Erythroblast (primary cell): ENCODE results near the gene CSH2.
A peak's percentile ranks its signal among the peaks of the same experiment; 100 is the strongest.
"Not testable (repeated sequence)": the region's sequence is repeated elsewhere in the genome, so short reads cannot be mapped to it uniquely, and the experiment has no call there.

Experiments
- DNase-seq, 2 experiments: peaks; one replicate each; lab custom pipeline; 2025; lab: John Stamatoyannopoulos, UW
- GATA1 ChIP-seq: IDR thresholded peaks from 2 replicates; pipeline ENCODE4 v1.6.1; 2011; ENCODE audit warnings: low read depth, mild to moderate bottlenecking, control low read depth, low read length, moderate library complexity
- POLR2A ChIP-seq: IDR thresholded peaks from 2 replicates; pipeline ENCODE4 v1.6.1; 2011; ENCODE audit warnings: mild to moderate bottlenecking, low read length

Gene CSH2

GRCh38 chr17:63866625-63867024 lies 6.9 kb downstream of the CSH2 start:
- DNase-seq, result not testable (repeated sequence)

DNA sequence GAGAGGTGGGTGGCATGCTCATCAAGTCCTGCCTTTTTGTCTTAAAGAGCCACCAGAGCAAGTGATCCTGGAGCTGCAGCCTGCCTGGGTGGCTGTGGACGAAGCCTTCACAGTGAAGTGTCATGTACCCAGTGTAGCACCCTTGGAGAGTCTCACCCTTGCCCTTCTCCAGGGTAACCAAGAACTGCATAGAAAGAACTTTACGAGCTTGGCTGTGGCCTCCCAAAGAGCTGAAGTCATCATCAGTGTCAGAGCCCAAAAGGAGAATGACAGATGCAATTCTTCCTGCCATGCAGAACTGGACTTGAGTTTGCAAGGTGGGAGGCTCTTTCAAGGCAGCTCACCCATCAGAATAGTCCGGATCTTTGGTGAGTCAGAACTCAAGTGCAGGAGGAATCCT lies 14.2 kb downstream of the CSH2 start:
- no peak for DNase-seq
- no peak for TF ChIP-seq POLR2A
- TF ChIP-seq GATA1, result no peak

- DNase-seq, result not testable (repeated sequence)
Measured at GRCh38 chr17:63856425-63856824, 17.1 kb downstream of the CSH2 start.

DNA sequence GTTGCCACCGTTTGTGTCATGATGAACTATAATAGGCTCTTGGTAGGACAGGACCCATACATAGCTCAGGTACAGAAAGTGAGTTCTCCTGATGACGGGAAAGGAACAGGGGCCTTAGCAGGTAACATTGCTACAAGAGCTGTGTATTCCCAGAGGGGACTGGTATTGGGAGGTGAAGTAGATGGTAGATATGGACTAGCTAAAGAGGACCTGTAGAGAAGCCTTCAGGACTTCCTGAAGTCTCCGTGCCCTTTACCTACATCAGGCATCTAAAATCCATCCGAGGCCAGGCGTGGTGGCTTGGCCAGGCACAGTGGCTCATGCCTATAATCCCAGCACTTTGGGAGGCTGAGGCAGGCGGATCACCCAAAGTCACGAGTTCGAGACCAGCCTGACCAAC lies 18.3 kb downstream of the CSH2 start:
- DNase-seq, result no peak
- TF ChIP-seq POLR2A, result no peak
- TF ChIP-seq GATA1, result no peak

- TF ChIP-seq GATA1, result no peak
- TF ChIP-seq POLR2A, result no peak
- no peak for DNase-seq
Measured at GRCh38 chr17:63854709-63855108, 18.8 kb downstream of the CSH2 start.

DNA sequence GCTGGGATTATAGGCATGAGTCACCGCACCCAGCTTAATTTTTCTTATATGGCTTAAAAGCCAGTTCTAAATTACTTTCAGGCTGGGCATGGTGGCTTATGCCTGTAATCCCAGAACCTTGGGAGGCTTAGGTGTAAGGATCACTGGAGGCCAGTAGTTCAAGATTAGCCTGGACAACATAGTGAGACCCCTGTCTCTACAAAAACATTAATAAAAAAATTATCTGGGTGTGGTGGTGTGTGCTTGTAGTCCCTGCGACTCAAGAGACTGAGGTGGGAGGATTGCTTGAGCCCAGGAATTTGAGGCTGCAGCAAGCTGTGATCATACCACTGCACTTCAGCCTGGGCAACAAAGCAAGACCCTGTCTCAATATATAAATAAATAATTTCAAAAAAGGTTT lies 20.2 kb downstream of the CSH2 start:
- DNase-seq, result no peak
- no peak for TF ChIP-seq POLR2A
- no peak for TF ChIP-seq GATA1

DNA sequence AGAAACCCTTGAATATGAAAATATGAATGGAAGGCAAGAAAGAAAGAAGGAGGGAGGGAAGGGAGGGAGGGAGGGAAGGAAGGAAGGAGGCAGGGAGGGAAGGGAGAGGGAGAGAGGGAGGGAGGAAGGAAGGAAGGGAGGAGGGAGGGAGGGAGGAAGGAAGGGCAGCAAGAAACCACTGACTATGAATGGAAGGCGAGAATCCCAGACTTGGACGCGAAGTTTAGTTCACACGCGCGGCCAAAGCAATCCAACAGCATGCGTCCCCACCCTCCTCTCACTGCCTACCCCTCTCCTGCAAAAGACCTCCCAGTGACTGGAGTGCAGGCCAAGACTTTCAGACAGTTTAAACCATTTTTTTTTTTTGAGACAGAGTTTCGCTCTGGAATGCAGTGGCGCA lies 23.1 kb downstream of the CSH2 start:
- no peak for DNase-seq
- TF ChIP-seq POLR2A (no peak), GATA1 (no peak)

DNA sequence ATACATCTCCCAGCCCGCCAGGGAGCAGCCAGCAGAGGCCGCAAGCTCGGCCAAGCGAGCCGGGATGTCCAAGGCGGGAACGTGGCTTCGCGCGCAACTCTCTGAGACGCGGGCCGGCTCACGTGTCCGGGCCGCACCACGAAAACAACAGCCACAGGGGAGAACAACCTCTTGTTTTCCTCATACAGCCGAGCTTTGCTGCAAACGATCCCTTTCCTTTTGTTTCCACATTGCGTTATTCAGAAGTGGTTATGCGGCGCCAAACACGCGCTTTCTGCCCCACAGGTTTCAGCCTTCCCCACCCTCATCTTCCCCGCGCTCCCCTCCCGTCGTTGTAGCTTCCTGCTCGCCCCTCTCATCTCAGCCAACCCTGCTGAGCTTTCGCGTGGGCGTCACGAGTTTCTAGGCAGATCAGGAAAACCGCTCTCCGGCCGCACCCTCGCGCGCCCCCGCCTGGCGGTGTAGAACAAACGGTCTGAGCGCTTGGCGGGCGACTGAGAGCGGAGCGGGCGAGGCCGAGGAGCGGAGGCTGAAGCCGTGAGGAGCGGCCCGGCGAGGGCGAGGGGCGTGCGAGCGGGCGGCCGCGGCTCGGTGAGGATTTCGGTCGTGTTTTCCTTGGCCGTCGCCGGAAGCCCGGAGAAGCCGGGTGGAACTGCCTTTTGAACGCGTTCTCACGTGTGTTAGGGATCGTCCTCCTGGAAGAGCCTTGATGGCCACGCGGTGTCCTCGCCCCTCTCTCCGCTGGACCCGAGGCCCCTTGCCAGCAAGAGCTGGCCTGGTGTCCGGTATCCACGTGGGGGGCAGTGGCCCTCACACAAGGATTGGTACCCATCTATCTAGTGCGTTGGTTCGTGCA lies 24.4 kb downstream of the CSH2 start:
- TF ChIP-seq POLR2A, result no peak
- no peak for TF ChIP-seq GATA1
- peak; percentile 97 to 98 for DNase-seq

DNA sequence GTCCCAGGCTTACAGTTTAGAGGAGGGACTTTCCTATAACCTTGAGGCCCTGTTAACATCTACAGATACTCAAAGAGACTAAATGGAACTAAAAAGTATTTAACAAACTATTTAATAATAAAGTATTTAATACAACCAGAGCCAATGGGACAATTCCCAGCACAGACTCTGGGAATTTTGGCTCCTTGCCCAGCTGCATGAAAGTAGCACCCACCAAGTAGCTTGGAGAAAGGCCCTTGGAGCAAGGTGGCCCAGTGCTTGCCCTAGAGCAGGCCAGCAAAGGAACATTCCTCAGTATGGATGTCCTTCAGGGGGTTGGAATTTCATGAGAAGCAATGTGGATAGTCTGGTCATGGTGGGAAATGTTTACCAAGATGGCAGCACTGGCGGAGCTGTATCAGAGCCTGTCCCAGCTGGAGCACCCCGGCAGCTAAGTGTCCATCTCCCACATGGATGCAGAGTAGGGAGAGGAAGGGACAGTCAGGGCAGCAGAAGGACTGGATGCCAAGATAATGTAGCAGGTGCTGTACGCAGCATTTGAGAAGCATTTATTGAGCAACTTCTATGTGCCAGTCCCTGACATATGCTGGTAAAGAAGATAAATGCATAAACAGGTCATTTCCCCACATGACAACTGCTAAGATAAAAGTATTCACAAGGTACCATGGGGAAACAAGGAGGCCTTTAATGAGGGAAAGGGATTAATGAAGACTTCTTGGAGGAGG lies 25.8 kb downstream of the CSH2 start:
- TF ChIP-seq POLR2A, result no peak
- TF ChIP-seq GATA1, result no peak

DNA sequence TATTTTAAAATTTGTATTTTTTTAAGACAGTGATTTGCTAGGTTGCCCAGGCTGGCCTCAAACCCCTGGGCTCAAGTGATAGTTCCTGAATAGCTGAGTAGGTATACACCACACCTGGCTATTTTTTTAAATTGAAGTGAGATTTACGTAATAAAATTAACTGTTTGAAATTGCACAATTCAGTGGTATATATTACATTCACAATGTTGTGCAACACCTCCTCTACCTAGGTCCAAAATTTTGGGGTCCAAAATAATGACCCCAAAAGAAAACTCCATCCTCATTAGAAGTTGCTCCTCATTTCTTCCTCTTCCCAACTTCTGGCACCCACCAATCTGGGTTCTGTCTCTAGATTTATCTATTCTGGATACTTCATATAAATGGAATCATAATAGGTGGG lies 28.0 kb downstream of the CSH2 start:
- DNase-seq, result no peak
- no peak for TF ChIP-seq POLR2A
- TF ChIP-seq GATA1, result no peak

More for the DNA sequence above, 25.8 kb downstream of the CSH2 start:
- DNase-seq, result no peak

DNA sequence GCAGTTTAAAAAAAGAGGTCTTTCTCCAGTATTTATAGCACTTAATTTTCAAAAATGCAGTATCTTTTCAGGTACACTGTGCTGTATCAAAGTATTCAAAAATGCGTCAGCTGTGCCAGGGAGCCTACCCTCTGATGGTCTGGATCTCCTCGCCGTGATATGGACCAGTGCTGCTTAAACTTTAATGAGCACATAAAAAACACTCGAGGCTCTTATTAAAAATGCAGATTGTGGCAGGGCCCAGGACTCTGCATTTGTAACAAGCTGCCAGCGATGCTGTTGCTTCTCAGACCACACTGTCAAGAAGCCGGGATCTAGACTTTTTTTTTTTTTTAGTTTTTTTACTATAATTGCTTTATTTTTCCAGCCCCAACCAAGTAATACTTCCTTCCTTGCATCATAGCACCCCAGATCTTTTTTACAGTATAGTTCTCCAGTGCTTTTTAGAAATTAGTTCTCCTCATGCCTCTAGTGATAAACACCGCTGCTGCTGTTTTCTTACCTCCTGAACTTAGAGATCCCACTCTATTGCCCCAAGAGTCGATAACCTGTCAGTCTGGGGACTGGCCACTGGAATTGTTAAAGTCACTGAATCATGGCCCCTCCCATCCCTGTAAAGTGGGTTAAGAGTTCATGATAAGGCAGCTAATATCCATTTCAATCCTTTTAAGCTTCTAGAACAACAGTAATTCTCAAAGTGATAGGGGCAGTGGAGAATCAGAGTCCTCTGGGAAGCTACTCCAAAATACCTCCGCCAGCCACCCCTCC lies 29.4 kb downstream of the CSH2 start:
- peak in 1 of 2 experiments; percentile 46 for DNase-seq
- TF ChIP-seq GATA1 (no peak), POLR2A (no peak)

GRCh38 chr17:63843387-63843888 lies 30.0 kb downstream of the CSH2 start:
- DNase-seq, result peak; percentile 61 to 64

- TF ChIP-seq GATA1, result no peak
- TF ChIP-seq POLR2A, result peak; percentile 62
- DNase-seq, result peak; percentile 99
Measured at GRCh38 chr17:63842540-63843386, 30.7 kb downstream of the CSH2 start, which contains the start of gene SMARCD2. TSS of gene SMARCD2 (minus strand) at chr17:63842685. CDS start at chr17:63842674, 11 bp downstream.
